Measurements from ENCODE around the gene PPM1G. TPM values are rescaled to one million over a fixed set of nuclear protein-coding genes. Genes with fewer than 3 reads are reported as not detected.

The PPM1G gene
- total RNA-seq, 2 donors from 2014 or later = 110 to 158 TPM

DNA sequence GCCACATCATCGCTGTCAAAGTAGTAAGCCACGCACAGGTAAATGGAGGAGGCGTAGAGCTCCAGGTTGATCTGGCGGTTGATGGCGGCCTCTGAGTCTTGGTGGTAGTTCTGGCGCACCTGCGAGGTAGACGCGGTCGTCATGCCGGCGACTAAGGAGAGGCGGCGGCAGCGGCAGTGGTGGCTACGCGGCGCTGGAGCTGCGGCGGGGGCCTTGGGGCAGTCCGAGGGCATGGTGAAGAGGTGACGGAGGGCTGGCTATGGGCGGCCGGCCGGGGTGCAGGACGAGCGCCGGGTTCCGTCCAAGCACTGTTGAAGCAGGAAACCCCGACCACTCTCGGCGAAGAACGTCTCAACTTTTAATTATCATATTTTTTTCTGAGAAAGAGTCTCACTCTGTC, 16.2 kb downstream of the PPM1G start:
- DNase-seq (ENCODE audit: low spot score) (no peak), ATAC-seq (no peak)
- H3K27ac Mint-ChIP-seq = peak overlapping the region; percentile 34 to 42
- H3K4me1 Mint-ChIP-seq (ENCODE audit: low read depth in 2 of 2) = peaks cover 28 to 35% of the 10 kb centered on the region in 2 donors
- H3K36me3 Mint-ChIP-seq = peaks cover 6% of the 10 kb centered on the region
- H3K27me3 Mint-ChIP-seq = no peaks in the 10 kb centered on the region
- no peaks in the 10 kb centered on the region for H3K9me3 Mint-ChIP-seq
- H3K4me3 Mint-ChIP-seq = no peak overlapping the region

DNA sequence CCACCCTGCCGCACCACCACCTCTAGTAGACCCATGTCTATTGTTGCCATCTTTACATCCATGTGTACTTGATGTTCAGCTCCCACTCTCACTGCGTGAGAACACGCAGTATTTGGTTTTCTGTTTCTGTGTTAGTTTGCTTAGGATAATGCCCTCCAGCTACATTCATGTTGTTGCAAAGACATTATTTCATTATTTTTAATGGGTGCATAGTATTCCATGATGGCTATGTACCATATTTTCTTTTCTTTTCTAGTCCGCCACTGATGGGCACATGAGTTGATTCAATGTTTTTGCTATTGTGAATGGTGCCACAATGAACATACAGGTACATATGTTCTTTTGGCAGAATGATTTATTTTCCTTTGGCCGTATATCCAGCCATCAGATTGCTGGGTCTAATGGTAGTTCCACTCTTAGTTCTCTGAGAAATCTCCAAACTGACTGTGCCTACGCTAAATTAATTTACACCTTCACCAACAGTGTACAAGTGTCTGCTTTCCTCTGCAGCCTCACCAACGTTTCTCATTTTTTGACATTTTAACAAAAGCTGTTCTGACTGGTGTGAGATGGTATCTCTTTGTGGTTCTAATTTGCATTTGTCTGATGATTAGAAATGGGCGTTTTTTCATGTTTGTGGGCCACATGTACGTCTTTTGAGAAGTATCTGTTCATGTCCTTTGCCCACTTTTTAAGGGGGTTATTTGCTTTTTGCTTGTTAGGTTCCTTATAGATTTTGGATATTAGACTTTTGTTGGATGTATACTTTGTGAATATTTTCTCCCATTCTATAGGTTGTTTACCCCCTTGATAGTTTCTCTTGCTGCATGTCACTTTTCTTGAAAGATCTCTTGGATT, 18.3 kb downstream of the PPM1G start:
- ATAC-seq (peak in 1 of 2 donors; percentile 80), DNase-seq (ENCODE audit: low spot score) (no peak)
- peaks cover 29 to 30% of the 10 kb centered on the region in 2 donors for H3K4me1 Mint-ChIP-seq (ENCODE audit: low read depth in 2 of 2)
- H3K27me3 Mint-ChIP-seq = no peaks in the 10 kb centered on the region
- peak overlapping the region; percentile 69 for H3K4me3 Mint-ChIP-seq
- H3K9me3 Mint-ChIP-seq = no peaks in the 10 kb centered on the region
- H3K36me3 Mint-ChIP-seq = peaks cover 11% of the 10 kb centered on the region
- peak overlapping the region; percentile 80 to 94 for H3K27ac Mint-ChIP-seq

DNA sequence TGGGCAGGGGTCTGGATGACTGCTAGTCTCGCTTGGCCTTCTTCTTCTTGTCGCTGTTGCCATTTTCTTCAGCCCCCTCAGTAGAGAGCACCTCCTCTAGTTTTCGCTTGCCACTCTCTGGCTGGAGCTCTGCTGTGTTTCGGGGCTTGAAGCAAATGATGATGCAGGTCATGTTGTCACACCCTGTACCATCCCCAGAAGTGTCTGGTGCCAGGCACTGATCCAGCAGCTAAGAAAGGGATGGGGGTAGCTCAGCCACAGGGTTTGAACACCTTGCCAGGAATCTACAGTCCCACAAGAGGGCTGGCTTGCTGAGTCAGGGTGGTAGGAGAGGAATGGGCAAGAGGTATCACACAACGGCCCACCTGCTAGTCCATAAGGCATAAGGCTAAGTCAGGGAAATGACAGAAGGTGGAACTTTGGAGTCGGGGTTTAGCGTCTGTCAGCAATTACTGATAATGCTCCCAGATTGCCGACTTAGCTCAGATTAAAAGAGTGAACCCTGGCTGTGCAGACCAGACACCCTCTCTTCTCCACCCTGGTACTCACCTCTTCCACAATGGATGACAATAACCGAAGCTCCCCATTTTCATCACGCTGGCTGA, 27.7 kb downstream of the PPM1G start:
- no peaks in the 10 kb centered on the region for H3K9me3 Mint-ChIP-seq
- H3K27ac Mint-ChIP-seq = peak overlapping the region; percentile 93 to 95
- H3K4me1 Mint-ChIP-seq (ENCODE audit: low read depth in 2 of 2) = peaks cover 20 to 37% of the 10 kb centered on the region in 2 donors
- peak overlapping the region; percentile 87 for H3K4me3 Mint-ChIP-seq
- no peak for DNase-seq (ENCODE audit: low spot score)
- H3K36me3 Mint-ChIP-seq = peaks cover 30% of the 10 kb centered on the region
- no peaks in the 10 kb centered on the region for H3K27me3 Mint-ChIP-seq
- ATAC-seq = no peak

DNA sequence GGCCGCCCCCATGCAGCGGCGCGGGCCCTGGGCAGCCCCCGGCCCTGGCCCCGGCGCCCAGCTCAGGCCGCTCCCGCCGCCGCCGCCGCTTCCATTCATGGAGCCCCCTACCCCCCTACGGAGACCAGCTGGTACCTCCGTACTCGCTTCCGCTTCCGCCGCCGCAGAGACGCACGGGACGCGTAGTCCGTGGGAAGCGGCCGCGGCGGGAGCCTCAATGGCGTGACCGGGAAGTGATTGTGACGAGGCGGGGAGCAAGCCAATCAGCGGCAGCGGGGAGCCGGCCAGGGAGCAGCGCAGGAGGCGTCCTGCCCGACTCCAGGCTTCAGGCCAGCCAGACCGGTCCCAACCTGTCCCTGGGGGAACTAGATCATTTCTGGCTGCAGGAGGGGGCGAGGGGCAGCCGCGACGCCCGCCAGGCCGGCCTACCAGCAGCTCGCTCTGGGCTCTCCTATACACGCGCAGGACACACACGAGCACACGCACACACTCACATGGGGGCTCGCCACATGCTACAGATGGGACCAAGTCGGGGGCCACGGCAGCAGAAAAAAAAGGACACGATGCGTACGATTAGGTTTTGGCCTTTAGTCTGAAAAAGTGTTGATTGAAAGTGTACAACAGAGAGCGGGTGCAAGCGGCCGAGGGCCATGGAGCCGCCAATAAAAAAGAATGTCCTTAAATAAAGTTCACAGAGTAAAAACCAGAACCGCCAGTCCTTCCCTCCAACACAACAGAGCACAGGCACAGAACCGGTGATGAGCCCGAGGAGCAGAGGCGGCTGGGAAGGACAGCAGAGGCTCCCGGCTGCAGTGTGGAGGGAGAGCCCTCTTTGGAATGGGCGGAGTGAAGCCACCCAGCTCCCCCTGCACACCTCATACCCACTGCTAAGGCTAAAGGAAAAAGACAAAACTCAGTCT, 28.5 kb downstream of the PPM1G start, which contains the start of gene ZNF513:
Gene ZNF513 (minus strand): TSS at position 109 of the 920 bp plus-strand sequence. CDS start 208 bp downstream, outside the sequence.
- peaks cover 20 to 38% of the 10 kb centered on the region in 2 donors for H3K4me1 Mint-ChIP-seq (ENCODE audit: low read depth in 2 of 2)
- peak within 1 kb of the TSS; percentile 87 for H3K4me3 Mint-ChIP-seq
- ATAC-seq = peak; percentile 94 to 96
- H3K9me3 Mint-ChIP-seq = no peaks in the 10 kb centered on the region
- H3K27ac Mint-ChIP-seq = peak within 1 kb of the TSS; percentile 93 to 95
- H3K36me3 Mint-ChIP-seq = peaks cover 30% of the 10 kb centered on the region
- no peaks in the 10 kb centered on the region for H3K27me3 Mint-ChIP-seq
- DNase-seq (ENCODE audit: low spot score) = peak; percentile 95

- peak overlapping the region; percentile 93 to 95 for H3K27ac Mint-ChIP-seq
- H3K4me1 Mint-ChIP-seq (ENCODE audit: low read depth in 2 of 2) = peaks cover 20 to 35% of the 10 kb centered on the region in 2 donors
- H3K27me3 Mint-ChIP-seq = no peaks in the 10 kb centered on the region
- peak; percentile 74 to 85 for ATAC-seq
- peak overlapping the region; percentile 87 for H3K4me3 Mint-ChIP-seq
- no peaks in the 10 kb centered on the region for H3K9me3 Mint-ChIP-seq
- DNase-seq (ENCODE audit: low spot score) = peak; percentile 86
- peaks cover 21% of the 10 kb centered on the region for H3K36me3 Mint-ChIP-seq
Observed at GRCh38 chr2:27379836-27380625, 29.4 kb downstream of the PPM1G start.

- Mint-ChIP-seq H3K9me3 (no peaks in the 10 kb centered on the region), H3K27me3 (no peaks in the 10 kb centered on the region), H3K27ac (peak overlapping the region; percentile 93 to 95), H3K36me3 (peaks cover 17% of the 10 kb centered on the region), H3K4me1 (ENCODE audit: low read depth in 2 of 2) (peaks cover 20 to 35% of the 10 kb centered on the region in 2 donors), H3K4me3 (peak overlapping the region; percentile 87)
- no peak for ATAC-seq
- no peak for DNase-seq (ENCODE audit: low spot score)
Observed at GRCh38 chr2:27379383-27379835, 30.0 kb downstream of the PPM1G start.

GRCh38 chr2:27378809-27379290, 30.5 kb downstream of the PPM1G start:
- peaks cover 11% of the 10 kb centered on the region for H3K36me3 Mint-ChIP-seq
- DNase-seq (ENCODE audit: low spot score) = no peak
- peaks cover 20 to 33% of the 10 kb centered on the region in 2 donors for H3K4me1 Mint-ChIP-seq (ENCODE audit: low read depth in 2 of 2)
- peak overlapping the region; percentile 93 to 95 for H3K27ac Mint-ChIP-seq
- H3K27me3 Mint-ChIP-seq = no peaks in the 10 kb centered on the region
- peak overlapping the region; percentile 87 for H3K4me3 Mint-ChIP-seq
- no peak for ATAC-seq
- H3K9me3 Mint-ChIP-seq = no peaks in the 10 kb centered on the region

DNA sequence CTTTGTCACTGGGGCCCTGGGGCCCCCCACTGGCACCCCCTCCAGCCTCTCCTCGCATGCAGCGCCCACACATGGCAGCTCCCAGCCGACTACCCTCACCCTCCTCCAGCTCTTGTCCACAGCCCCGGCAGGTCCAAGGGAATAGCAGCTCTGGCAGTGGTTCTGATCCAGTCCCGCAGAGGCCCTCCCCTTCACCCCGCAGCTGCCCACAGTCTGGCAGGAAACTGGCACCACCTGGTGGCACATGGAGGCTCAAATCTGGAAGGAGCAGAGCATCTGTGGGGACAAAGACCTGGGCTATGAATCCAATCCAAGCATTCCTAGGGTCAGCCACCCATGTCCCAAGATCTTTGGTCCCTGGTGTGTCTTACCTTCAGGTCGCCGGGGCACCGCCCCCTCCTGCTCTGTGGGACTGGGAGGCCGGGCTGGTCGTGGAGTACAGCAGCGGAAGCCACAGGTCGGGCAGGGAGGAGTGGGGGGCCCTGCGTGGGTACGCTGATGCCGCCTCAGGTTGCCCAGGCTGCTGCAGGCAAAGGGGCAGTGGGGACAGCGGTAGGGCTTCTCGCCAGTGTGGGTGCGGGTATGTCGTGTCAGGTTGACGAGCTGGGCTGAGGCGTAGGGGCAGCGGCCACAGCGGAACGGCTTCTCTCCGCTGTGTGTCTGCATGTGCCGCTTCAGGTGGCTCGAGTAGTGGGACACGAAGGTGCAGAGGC, 31.1 kb downstream of the PPM1G start:
- no peak for DNase-seq (ENCODE audit: low spot score)
- no peaks in the 10 kb centered on the region for H3K27me3 Mint-ChIP-seq
- H3K27ac Mint-ChIP-seq = peak overlapping the region in 1 of 2 donors; percentile 37
- no peak overlapping the region for H3K4me3 Mint-ChIP-seq
- no peak for ATAC-seq
- no peaks in the 10 kb centered on the region for H3K9me3 Mint-ChIP-seq
- peaks cover 5% of the 10 kb centered on the region for H3K36me3 Mint-ChIP-seq
- H3K4me1 Mint-ChIP-seq (ENCODE audit: low read depth in 2 of 2) = peaks cover 20 to 35% of the 10 kb centered on the region in 2 donors

GRCh38 chr2:27377618-27378095, 31.7 kb downstream of the PPM1G start:
- Mint-ChIP-seq H3K4me3 (no peak overlapping the region), H3K36me3 (peaks cover 7% of the 10 kb centered on the region), H3K27me3 (no peaks in the 10 kb centered on the region), H3K4me1 (ENCODE audit: low read depth in 2 of 2) (peaks cover 24 to 39% of the 10 kb centered on the region in 2 donors), H3K9me3 (no peaks in the 10 kb centered on the region), H3K27ac (peak overlapping the region in 1 of 2 donors; percentile 37)
- ATAC-seq = no peak
- DNase-seq (ENCODE audit: low spot score) = no peak

DNA sequence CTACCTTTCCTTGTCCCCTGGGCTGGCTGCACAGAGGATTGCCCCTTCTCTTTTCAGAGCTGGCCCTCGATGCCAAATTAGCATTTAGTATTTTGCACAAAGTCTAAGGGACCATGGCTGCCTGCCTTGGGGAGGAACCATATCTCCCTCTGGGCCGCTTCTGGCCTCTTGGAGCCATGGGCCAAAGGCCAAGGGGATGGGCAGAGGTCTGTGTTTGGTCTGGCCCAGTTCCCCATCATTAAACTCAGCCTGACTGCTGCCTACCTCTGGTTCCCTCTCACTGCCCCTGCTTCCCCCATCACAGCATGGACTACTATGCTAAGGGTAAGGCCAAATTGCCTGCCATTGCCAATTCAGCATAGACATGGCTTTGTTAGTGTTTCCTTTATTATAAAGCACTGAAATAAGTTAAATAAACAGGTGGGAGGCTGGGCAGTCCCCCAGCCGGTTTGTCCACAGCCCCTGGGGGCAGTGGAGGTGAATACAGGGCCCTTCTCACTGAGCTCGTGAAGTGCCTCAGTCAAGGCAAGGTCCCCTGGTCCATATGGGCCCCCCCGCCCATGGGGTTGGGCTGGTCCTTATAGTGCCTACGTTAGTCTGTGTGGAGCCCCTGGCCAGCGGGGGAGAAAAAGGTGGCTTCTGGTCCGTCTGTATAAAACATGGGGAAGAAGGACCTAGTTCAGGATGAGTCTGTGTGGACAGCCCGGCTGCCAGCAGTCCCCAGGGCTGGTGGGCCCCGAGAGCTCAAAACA, 32.3 kb downstream of the PPM1G start:
- Mint-ChIP-seq H3K9me3 (no peaks in the 10 kb centered on the region), H3K4me1 (ENCODE audit: low read depth in 2 of 2) (peaks cover 29 to 43% of the 10 kb centered on the region in 2 donors), H3K27me3 (no peaks in the 10 kb centered on the region), H3K27ac (peak overlapping the region in 1 of 2 donors; percentile 37), H3K36me3 (peaks cover 10% of the 10 kb centered on the region), H3K4me3 (no peak overlapping the region)
- ATAC-seq (no peak), DNase-seq (ENCODE audit: low spot score) (no peak)

DNA sequence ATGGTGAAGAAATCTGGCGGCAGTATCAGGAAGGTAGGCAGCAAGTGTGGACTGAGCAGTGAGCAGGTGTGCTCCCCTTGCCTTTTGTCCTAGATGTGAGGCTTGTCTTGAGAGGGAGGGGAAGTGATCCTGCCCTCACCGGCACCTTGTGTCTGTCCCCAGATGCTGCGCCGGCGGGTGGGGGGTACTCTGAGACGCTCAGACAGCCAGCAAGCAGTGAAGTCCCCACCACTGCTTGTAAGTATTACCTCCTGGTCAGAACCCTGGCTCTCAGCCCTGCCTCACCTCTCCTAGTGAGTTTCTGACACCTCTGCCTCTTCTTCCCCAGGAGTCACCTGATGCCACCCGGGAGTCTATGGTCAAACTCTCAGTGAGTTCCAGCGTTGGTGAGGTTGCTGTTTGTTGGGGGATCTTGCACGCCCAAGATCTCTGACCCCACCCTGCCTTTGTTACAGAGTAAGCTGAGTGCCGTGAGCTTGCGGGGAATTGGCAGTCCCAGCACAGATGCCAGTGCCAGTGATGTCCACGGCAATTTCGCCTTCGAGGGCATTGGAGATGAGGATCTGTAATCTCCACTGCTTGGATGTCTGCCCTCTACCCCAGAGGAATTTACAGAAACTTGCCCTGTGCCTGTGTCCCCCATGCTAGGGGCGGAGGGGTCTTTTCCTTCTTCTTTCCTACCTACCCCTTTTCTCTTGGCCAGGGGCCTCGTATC, 33.1 kb downstream of the PPM1G start:
- no peak overlapping the region for H3K4me3 Mint-ChIP-seq
- ATAC-seq (no peak), DNase-seq (ENCODE audit: low spot score) (no peak)
- H3K4me1 Mint-ChIP-seq (ENCODE audit: low read depth in 2 of 2) = peaks cover 34 to 44% of the 10 kb centered on the region in 2 donors
- H3K36me3 Mint-ChIP-seq = peaks cover 10% of the 10 kb centered on the region
- no peaks in the 10 kb centered on the region for H3K9me3 Mint-ChIP-seq
- H3K27ac Mint-ChIP-seq = no peak overlapping the region
- H3K27me3 Mint-ChIP-seq = no peaks in the 10 kb centered on the region
